HepG2 (cell line): ENCODE results near the gene AGRP. TPM values are rescaled to one million over a fixed set of nuclear protein-coding genes. Genes with fewer than 3 reads are reported as not detected.
A peak's percentile ranks its signal among the peaks of the same experiment; 100 is the strongest.

Experiments
- AHR ChIP-seq: IDR thresholded peaks from 2 replicates; pipeline ENCODE4 v1.6.1; 2018; ENCODE audit warnings: missing genetic modification reagents, missing compliant biosample characterization
- BRF2 ChIP-seq: sonication (generic); formaldehyde crosslinking; IDR thresholded peaks from 2 replicates; pipeline ENCODE4 v1.8.1; 2022; ENCODE audit warnings: mild to moderate bottlenecking, missing genetic modification reagents
- FOXA1 ChIP-seq, 2 experiments: fragments of 450-650 bp in 1 of 2; sonication (generic) in 1 of 2; formaldehyde crosslinking in 1 of 2; IDR thresholded peaks; 2 replicates each; pipeline versions ENCODE4 v1.4.0 to v1.6.1; 2016 to 2020; ENCODE audit warnings: missing genetic modification reagents in 1 of 2
- NR3C1 ChIP-seq: sonication (generic); formaldehyde crosslinking; IDR thresholded peaks from 2 replicates; pipeline ENCODE4 v1.4.0; 2020; ENCODE audit warnings: missing genetic modification reagents
- SMAD3 ChIP-seq: sonication (generic); formaldehyde crosslinking; IDR thresholded peaks from 2 replicates; pipeline ENCODE4 v1.4.0; 2020; ENCODE audit warnings: missing genetic modification reagents
- TBX2 ChIP-seq: sonication (generic); formaldehyde crosslinking; IDR thresholded peaks from 2 replicates; pipeline ENCODE4 v1.5.0; 2020; ENCODE audit warnings: missing genetic modification reagents, mild to moderate bottlenecking, borderline replicate concordance
- ZNF274 ChIP-seq: sonication (generic); formaldehyde crosslinking; IDR thresholded peaks from 2 replicates; pipeline ENCODE4 v1.5.1; 2020; ENCODE audit warnings: mild to moderate bottlenecking, missing genetic modification reagents
- ZNF317 ChIP-seq: sonication (generic); formaldehyde crosslinking; IDR thresholded peaks from 2 replicates; pipeline ENCODE4 v1.5.0; 2020; ENCODE audit warnings: mild to moderate bottlenecking, missing genetic modification reagents
- ZNF34 ChIP-seq: sonication (generic); formaldehyde crosslinking; IDR thresholded peaks from 2 replicates; pipeline ENCODE4 v1.4.0; 2020; ENCODE audit warnings: mild to moderate bottlenecking, missing genetic modification reagents, borderline replicate concordance
- ZNF350 ChIP-seq: sonication (generic); formaldehyde crosslinking; IDR thresholded peaks from 2 replicates; pipeline ENCODE4 v1.4.0; 2020; ENCODE audit warnings: mild to moderate bottlenecking, low read depth, missing genetic modification reagents, borderline replicate concordance
- ZNF7 ChIP-seq: IDR thresholded peaks from 2 replicates; pipeline ENCODE4 v1.6.1; 2016; ENCODE audit warnings: missing biosample characterization, missing genetic modification reagents
- polyA plus RNA-seq, 8 experiments: library from polyadenylated mRNA; depleted of rRNA in 3 of 8; stranded (reverse) in 7 of 8; unstranded in 1 of 8; fragments of >200 nt; fragmentation: Illumina TruSeq in 4 of 8; extraction: Trizol in 4 of 8; gene quantifications; 2 replicates each; pipeline versions ENCODE4 v1.2.1 to v1.2.3, GENCODE V29; 2011 to 2016; ENCODE audit warnings: low read depth in 4 of 8, missing spikeins in 1 of 8, mixed read lengths in 1 of 8; ENCODE audit not compliant: insufficient read depth in 1 of 8
- total RNA-seq, 5 experiments: library from RNA; depleted of rRNA; stranded (reverse); fragments of >200 nt; fragmentation: Illumina TruSeq; extraction: Trizol; gene quantifications; 2 replicates each; pipeline ENCODE4 v1.2.3, GENCODE V29; 2016; ENCODE audit warnings: low read depth in 1 of 5
- TF ChIP-seq, protein P1 (sequence below): sonication (generic); formaldehyde crosslinking; IDR thresholded peaks from 2 replicates; pipeline ENCODE4 v1.4.0; 2020; ENCODE audit warnings: missing genetic modification reagents
- TF ChIP-seq, protein P2 (sequence below): sonication (generic); formaldehyde crosslinking; IDR thresholded peaks from 2 replicates; pipeline ENCODE4 v1.4.0; 2020; ENCODE audit warnings: missing genetic modification reagents, mild to moderate bottlenecking, borderline replicate concordance
- TF ChIP-seq, protein P3 (sequence below): sonication (generic); formaldehyde crosslinking; IDR thresholded peaks from 2 replicates; pipeline ENCODE4 v1.5.1; 2020; ENCODE audit warnings: missing genetic modification reagents, mild to moderate bottlenecking, borderline replicate concordance
- TF ChIP-seq, protein P4 (sequence below): sonication (generic); formaldehyde crosslinking; IDR thresholded peaks from 2 replicates; pipeline ENCODE4 v1.4.0; 2020; ENCODE audit warnings: missing genetic modification reagents
- TF ChIP-seq, protein P5 (sequence below): sonication (generic); formaldehyde crosslinking; IDR thresholded peaks from 2 replicates; pipeline ENCODE4 v1.9.0; 2021; ENCODE audit warnings: missing genetic modification reagents, borderline replicate concordance

AGRP gene
- total and polyA plus RNA-seq, 2 of the 13 experiments (the other 11 are each of a cell fraction or from before 2014, with no cell fraction given), result not detected

- TF ChIP-seq, protein P1, sequence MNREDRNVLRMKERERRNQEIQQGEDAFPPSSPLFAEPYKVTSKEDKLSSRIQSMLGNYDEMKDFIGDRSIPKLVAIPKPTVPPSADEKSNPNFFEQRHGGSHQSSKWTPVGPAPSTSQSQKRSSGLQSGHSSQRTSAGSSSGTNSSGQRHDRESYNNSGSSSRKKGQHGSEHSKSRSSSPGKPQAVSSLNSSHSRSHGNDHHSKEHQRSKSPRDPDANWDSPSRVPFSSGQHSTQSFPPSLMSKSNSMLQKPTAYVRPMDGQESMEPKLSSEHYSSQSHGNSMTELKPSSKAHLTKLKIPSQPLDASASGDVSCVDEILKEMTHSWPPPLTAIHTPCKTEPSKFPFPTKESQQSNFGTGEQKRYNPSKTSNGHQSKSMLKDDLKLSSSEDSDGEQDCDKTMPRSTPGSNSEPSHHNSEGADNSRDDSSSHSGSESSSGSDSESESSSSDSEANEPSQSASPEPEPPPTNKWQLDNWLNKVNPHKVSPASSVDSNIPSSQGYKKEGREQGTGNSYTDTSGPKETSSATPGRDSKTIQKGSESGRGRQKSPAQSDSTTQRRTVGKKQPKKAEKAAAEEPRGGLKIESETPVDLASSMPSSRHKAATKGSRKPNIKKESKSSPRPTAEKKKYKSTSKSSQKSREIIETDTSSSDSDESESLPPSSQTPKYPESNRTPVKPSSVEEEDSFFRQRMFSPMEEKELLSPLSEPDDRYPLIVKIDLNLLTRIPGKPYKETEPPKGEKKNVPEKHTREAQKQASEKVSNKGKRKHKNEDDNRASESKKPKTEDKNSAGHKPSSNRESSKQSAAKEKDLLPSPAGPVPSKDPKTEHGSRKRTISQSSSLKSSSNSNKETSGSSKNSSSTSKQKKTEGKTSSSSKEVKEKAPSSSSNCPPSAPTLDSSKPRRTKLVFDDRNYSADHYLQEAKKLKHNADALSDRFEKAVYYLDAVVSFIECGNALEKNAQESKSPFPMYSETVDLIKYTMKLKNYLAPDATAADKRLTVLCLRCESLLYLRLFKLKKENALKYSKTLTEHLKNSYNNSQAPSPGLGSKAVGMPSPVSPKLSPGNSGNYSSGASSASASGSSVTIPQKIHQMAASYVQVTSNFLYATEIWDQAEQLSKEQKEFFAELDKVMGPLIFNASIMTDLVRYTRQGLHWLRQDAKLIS, result no peak
- TF ChIP-seq, protein P2, sequence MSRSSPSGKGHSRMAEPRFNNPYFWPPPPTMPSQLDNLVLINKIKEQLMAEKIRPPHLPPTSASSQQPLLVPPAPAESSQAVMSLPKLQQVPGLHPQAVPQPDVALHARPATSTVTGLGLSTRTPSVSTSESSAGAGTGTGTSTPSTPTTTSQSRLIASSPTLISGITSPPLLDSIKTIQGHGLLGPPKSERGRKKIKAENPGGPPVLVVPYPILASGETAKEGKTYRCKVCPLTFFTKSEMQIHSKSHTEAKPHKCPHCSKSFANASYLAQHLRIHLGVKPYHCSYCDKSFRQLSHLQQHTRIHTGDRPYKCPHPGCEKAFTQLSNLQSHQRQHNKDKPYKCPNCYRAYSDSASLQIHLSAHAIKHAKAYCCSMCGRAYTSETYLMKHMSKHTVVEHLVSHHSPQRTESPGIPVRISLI (CRISPR knock-in tag), result 0 out of 2 replicates have a peak, but pooled peaks have one; percentile 30
- peak; percentile 12; the same call in 1 of the 2 replicates for TF ChIP-seq ZNF317 (CRISPR knock-in tag)
- TF ChIP-seq NR3C1 (CRISPR knock-in tag), result no peak
- TF ChIP-seq ZNF274 (CRISPR knock-in tag), result peak; percentile 74; the same call in 1 of the 2 replicates
- TF ChIP-seq ZNF34 (CRISPR knock-in tag), result no peak
- TF ChIP-seq, protein P3, sequence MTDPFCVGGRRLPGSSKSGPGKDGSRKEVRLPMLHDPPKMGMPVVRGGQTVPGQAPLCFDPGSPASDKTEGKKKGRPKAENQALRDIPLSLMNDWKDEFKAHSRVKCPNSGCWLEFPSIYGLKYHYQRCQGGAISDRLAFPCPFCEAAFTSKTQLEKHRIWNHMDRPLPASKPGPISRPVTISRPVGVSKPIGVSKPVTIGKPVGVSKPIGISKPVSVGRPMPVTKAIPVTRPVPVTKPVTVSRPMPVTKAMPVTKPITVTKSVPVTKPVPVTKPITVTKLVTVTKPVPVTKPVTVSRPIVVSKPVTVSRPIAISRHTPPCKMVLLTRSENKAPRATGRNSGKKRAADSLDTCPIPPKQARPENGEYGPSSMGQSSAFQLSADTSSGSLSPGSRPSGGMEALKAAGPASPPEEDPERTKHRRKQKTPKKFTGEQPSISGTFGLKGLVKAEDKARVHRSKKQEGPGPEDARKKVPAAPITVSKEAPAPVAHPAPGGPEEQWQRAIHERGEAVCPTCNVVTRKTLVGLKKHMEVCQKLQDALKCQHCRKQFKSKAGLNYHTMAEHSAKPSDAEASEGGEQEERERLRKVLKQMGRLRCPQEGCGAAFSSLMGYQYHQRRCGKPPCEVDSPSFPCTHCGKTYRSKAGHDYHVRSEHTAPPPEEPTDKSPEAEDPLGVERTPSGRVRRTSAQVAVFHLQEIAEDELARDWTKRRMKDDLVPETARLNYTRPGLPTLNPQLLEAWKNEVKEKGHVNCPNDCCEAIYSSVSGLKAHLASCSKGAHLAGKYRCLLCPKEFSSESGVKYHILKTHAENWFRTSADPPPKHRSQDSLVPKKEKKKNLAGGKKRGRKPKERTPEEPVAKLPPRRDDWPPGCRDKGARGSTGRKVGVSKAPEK (CRISPR knock-in tag), result no peak
- TF ChIP-seq, protein P4, sequence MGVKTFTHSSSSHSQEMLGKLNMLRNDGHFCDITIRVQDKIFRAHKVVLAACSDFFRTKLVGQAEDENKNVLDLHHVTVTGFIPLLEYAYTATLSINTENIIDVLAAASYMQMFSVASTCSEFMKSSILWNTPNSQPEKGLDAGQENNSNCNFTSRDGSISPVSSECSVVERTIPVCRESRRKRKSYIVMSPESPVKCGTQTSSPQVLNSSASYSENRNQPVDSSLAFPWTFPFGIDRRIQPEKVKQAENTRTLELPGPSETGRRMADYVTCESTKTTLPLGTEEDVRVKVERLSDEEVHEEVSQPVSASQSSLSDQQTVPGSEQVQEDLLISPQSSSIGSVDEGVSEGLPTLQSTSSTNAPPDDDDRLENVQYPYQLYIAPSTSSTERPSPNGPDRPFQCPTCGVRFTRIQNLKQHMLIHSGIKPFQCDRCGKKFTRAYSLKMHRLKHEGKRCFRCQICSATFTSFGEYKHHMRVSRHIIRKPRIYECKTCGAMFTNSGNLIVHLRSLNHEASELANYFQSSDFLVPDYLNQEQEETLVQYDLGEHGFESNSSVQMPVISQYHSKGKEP (CRISPR knock-in tag), result no peak
- 0 out of 2 replicates have a peak, but pooled peaks have one; percentile 30 for TF ChIP-seq AHR (CRISPR knock-in tag)
- TF ChIP-seq, protein P5, sequence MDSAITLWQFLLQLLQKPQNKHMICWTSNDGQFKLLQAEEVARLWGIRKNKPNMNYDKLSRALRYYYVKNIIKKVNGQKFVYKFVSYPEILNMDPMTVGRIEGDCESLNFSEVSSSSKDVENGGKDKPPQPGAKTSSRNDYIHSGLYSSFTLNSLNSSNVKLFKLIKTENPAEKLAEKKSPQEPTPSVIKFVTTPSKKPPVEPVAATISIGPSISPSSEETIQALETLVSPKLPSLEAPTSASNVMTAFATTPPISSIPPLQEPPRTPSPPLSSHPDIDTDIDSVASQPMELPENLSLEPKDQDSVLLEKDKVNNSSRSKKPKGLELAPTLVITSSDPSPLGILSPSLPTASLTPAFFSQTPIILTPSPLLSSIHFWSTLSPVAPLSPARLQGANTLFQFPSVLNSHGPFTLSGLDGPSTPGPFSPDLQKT, result peak; percentile 28; the same call in 1 of the 2 replicates
- no peak for TF ChIP-seq FOXA1 (IDR thresholded peaks at IDR 0.05)
- TF ChIP-seq FOXA1 (CRISPR knock-in tag; IDR thresholded peaks at IDR 0.05), result peak; percentile 73
- TF ChIP-seq ZNF7 (CRISPR knock-in tag), result no peak
- TF ChIP-seq TBX2 (CRISPR knock-in tag), result peak; percentile 98
- TF ChIP-seq BRF2, result peak; percentile 78; the same call in 1 of the 2 replicates
- TF ChIP-seq SMAD3, result peak; percentile 78
- peak; percentile 96 for TF ChIP-seq ZNF350 (CRISPR knock-in tag)
Observed at GRCh38 chr16:67480833-67481560, 2.4 kb downstream of the AGRP start, which contains the start of gene ATP6V0D1 (continued).
